ENCODE data around the gene KSR2.

KSR2 gene

GRCh38 chr12:117469883-117470483 lies 498.8 kb downstream of the KSR2 start:
- TF ChIP-seq CTCF (conservative IDR thresholded peaks at IDR 0.05; ENCODE audit: low read depth): no peak
- POLR2A ChIA-PET (ENCODE audit: low non-redundant PET): no interaction called here
- DNase-seq (ENCODE audit: low spot score): no peak
- CTCF ChIA-PET: interaction anchor here (0.6 kb wide), 2 partner anchors 109 to 135 kb away, joined by 3 to 4 read pairs; partner anchors contain the start of gene NOS1
- H3K27ac ChIP-seq: no peak overlapping the region

DNA sequence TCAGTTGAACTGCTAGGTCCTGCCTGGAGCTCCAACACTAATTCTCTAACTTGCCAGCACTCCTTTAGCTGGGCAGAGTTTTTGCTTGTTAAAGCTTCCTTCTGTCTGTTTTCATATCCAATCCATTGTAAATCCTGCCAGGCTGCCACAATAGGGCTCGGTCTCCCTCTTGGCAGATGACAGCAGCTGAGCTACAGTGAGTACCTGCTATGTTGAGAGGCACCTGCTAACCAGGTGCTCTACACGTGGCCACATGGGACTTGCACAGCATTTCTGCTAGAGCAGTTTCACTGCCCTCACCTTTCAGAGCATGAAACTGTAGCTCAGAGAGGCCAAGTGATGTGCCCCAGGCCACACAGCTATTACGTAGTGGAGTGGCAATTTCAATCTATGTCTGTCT lies 500.8 kb downstream of the KSR2 start:
- no peak for DNase-seq (ENCODE audit: low spot score)
- ChIA-PET POLR2A (ENCODE audit: low non-redundant PET) (no interaction called here), CTCF (no interaction called here)
- no peak overlapping the region for H3K27ac ChIP-seq
- no peak for TF ChIP-seq CTCF (conservative IDR thresholded peaks at IDR 0.05; ENCODE audit: low read depth)

- TF ChIP-seq CTCF (conservative IDR thresholded peaks at IDR 0.05; ENCODE audit: low read depth): no peak
- ChIA-PET CTCF (no interaction called here), POLR2A (ENCODE audit: low non-redundant PET) (no interaction called here)
- no peak overlapping the region for H3K27ac ChIP-seq
- no peak for DNase-seq (ENCODE audit: low spot score)
Observed at GRCh38 chr12:117467588-117467987, 501.2 kb downstream of the KSR2 start.

- no peak overlapping the region for H3K27ac ChIP-seq
- no peak for DNase-seq (ENCODE audit: low spot score)
- TF ChIP-seq CTCF (conservative IDR thresholded peaks at IDR 0.05; ENCODE audit: low read depth): no peak
- CTCF ChIA-PET: no interaction called here
- POLR2A ChIA-PET (ENCODE audit: low non-redundant PET): no interaction called here
Observed at GRCh38 chr12:117466677-117467362, 502.0 kb downstream of the KSR2 start.

DNA sequence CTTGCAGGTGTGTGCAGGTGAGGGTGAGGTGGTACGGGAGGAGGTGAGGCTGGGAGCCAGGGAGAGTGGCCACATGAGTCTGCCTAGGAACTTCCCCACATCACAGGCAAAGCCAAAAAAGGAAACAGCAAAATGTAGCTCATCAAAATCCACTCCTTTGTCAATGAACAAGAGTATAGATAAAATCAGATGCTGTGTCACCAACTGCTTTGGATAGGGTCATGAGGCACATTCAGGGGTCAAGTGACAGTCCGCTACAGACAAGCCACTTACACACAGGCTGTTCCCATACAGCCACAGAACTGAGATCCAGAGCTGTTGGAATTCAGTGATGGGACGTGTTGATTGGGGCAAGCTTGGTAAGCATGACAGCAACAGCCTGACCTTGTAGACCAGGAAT lies 507.1 kb downstream of the KSR2 start:
- TF ChIP-seq CTCF (conservative IDR thresholded peaks at IDR 0.05; ENCODE audit: low read depth): no peak
- ChIA-PET CTCF (no interaction called here), POLR2A (ENCODE audit: low non-redundant PET) (no interaction called here)
- no peak for DNase-seq (ENCODE audit: low spot score)
- H3K27ac ChIP-seq: no peak overlapping the region

GRCh38 chr12:117459229-117459628 lies 509.6 kb downstream of the KSR2 start:
- POLR2A ChIA-PET (ENCODE audit: low non-redundant PET): no interaction called here
- no peak for DNase-seq (ENCODE audit: low spot score)

More at GRCh38 chr12:117459229-117459628, 509.6 kb downstream of the KSR2 start:
- CTCF ChIA-PET: interaction anchor here (1.2 kb wide), 1 partner anchor 92 kb away, joined by 4 read pairs; no protein-coding TSS in a partner anchor
- H3K27ac ChIP-seq: no peak overlapping the region
- no peak for TF ChIP-seq CTCF (conservative IDR thresholded peaks at IDR 0.05; ENCODE audit: low read depth)

Measured in RWPE1 (cell line).